ENCODE data around the gene PWWP2B. TPM values are rescaled to one million over a fixed set of nuclear protein-coding genes. Genes with fewer than 3 reads are reported as not detected.
A peak's percentile ranks its signal among the peaks of the same experiment; 100 is the strongest.

PWWP2B gene
- polyA plus RNA-seq, 1 experiment = 1.1 TPM

- no peak for DNase-seq (ENCODE audit: low read depth, low spot score)
- ChIA-PET CTCF (no interaction called here), POLR2A (no interaction called here)
- Histone ChIP-seq H3K27ac (ENCODE audit: low read depth, low read length) (no peak overlapping the region), H3K27me3 (ENCODE audit: control insufficient read depth, insufficient read depth, low read length) (peaks cover 2% of the 10 kb centered on the region), H3K9me3 (ENCODE audit: control insufficient read depth, insufficient read depth, low read length) (no peaks in the 10 kb centered on the region), H3K4me3 (ENCODE audit: low read depth, low read length) (no peak overlapping the region)
- no peak for TF ChIP-seq CTCF (IDR thresholded peaks at IDR 0.05; ENCODE audit: low read depth, low read length)
Observed at GRCh38 chr10:132393695-132394181, 3.3 kb upstream of the PWWP2B start.

GRCh38 chr10:132394201-132394811 is 2.7 kb upstream of the PWWP2B start:
- no peak for DNase-seq (ENCODE audit: low read depth, low spot score)
- Histone ChIP-seq H3K9me3 (ENCODE audit: control insufficient read depth, insufficient read depth, low read length) (no peaks in the 10 kb centered on the region), H3K27ac (ENCODE audit: low read depth, low read length) (no peak overlapping the region), H3K4me3 (ENCODE audit: low read depth, low read length) (no peak overlapping the region), H3K27me3 (ENCODE audit: control insufficient read depth, insufficient read depth, low read length) (peaks cover under 1% of the 10 kb centered on the region)
- CTCF ChIA-PET = no interaction called here
- TF ChIP-seq CTCF (IDR thresholded peaks at IDR 0.05; ENCODE audit: low read depth, low read length) = no peak
- POLR2A ChIA-PET = no interaction called here

- no peak for TF ChIP-seq CTCF (IDR thresholded peaks at IDR 0.05; ENCODE audit: low read depth, low read length)
- POLR2A ChIA-PET = no interaction called here
- H3K27ac ChIP-seq (ENCODE audit: low read depth, low read length) = no peak overlapping the region
- H3K4me3 ChIP-seq (ENCODE audit: low read depth, low read length) = no peak overlapping the region
- H3K9me3 ChIP-seq (ENCODE audit: control insufficient read depth, insufficient read depth, low read length) = no peaks in the 10 kb centered on the region
- CTCF ChIA-PET = no interaction called here
- no peaks in the 10 kb centered on the region for H3K27me3 ChIP-seq (ENCODE audit: control insufficient read depth, insufficient read depth, low read length)
- DNase-seq (ENCODE audit: low read depth, low spot score) = no peak
Observed at GRCh38 chr10:132394936-132395703, 1.9 kb upstream of the PWWP2B start.

DNA sequence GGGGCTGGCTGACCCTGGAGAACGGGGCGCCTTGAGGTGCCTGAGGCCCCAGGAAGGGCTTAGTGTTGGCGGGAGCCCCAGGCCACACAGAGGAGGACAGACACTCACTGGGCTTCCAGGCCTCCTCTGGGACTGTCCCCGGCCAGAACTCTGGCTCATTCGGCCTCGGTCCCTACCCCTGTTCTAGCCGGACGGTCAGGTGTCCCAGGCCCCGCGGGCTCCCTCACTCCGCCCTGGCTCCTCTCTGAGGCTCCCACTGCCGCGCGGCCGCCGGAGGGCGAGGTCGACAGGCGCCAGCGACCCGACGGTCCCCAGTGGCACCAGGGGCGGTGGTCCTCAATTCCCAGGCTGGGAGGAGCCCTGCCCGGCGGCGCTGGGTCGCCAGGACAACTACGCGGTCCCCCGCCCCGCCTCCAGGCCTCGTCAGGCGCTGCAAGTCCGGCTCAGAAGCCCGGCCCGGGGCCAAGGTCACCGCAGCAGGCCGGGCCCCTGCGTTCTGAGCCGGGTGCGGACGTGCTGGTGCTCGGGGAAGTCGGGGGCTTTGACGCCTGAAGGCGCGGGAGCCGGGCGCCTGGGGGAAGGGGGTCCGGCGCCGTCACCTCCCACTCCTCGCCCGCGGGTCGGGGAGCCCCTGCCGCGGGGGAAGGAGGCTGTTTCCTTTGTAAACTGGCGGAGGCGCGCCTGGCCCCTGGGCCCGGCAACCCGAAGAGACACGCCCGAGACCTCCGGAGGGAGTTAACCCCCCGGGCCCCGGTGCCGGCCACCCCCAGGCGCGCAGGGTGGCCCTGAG is 1.1 kb upstream of the PWWP2B start:
- Histone ChIP-seq H3K4me3 (ENCODE audit: low read depth, low read length) (peak overlapping the region; percentile 52), H3K9me3 (ENCODE audit: control insufficient read depth, insufficient read depth, low read length) (no peaks in the 10 kb centered on the region; the same call in 1 of the 2 replicates), H3K27ac (ENCODE audit: low read depth, low read length) (no peak overlapping the region), H3K27me3 (ENCODE audit: control insufficient read depth, insufficient read depth, low read length) (no peaks in the 10 kb centered on the region)
- no peak for TF ChIP-seq CTCF (IDR thresholded peaks at IDR 0.05; ENCODE audit: low read depth, low read length)
- no peak for DNase-seq (ENCODE audit: low read depth, low spot score)
- CTCF ChIA-PET = no interaction called here
- POLR2A ChIA-PET = no interaction called here
